ENCODE data around the gene LINGO1.

The LINGO1 gene

GRCh38 chr15:77633134-77633912, 611 bp upstream of the LINGO1 start:
- in situ Hi-C loops (cut with MboI; ENCODE audit: low sequenced_read_pairs): no loop called here

DNA sequence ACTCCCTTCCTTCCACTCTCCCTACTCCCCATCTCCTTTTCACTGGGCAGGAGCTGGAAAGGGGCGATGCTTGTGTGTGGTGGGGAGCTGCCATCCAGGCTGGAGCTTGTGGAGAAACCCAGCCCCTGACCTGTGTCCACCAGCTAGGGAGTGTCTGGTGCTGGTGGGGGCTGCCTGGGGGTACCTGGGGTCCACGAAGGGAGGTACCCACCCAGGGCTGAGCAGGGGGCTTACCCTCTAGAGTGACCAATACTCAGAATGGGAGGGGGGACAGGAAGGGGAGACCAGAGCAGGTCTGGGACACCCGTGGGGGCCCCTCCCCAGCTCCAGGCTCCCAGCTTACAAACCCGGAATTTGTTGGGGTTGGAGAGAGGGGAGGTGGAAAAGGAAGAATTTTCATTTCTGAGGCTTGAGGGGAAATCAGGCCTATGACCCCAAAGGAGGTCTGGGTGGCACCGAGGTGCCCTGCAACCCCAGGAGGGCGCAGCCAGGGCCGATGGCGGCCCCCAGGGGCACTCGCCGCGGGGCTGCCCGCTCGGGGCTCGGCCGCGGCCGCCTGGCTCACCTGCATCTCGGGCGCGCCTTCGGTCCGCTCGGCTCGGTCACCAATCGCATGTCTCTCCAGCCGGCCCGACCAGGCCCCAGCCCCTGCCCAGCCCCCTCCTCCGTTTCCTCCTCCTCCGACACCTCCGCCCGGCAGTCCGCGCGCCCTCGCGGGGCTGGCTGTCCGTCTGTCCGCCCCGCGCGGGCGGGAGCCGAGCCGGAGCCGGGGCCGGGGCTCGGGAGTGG, 773 bp downstream of the LINGO1 start:
- in situ Hi-C loops (cut with MboI; ENCODE audit: low sequenced_read_pairs): no loop called here

GRCh38 chr15:77630956-77631744, 1.6 kb downstream of the LINGO1 start:
- in situ Hi-C loops (cut with MboI; ENCODE audit: low sequenced_read_pairs): no loop called here

GRCh38 chr15:77630056-77630455, 2.7 kb downstream of the LINGO1 start:
- in situ Hi-C loops (cut with MboI; ENCODE audit: low sequenced_read_pairs): no loop called here

- in situ Hi-C loops (cut with MboI; ENCODE audit: low sequenced_read_pairs): no loop called here
Measured at GRCh38 chr15:77629070-77630030, 3.4 kb downstream of the LINGO1 start.

- in situ Hi-C loops (cut with MboI; ENCODE audit: low sequenced_read_pairs): no loop called here
Measured at GRCh38 chr15:77628010-77628409, 4.7 kb downstream of the LINGO1 start.

- in situ Hi-C loops (cut with MboI; ENCODE audit: low sequenced_read_pairs): no loop called here
Measured at GRCh38 chr15:77627581-77627980, 5.1 kb downstream of the LINGO1 start.

GRCh38 chr15:77627067-77627466, 5.6 kb downstream of the LINGO1 start:
- in situ Hi-C loops (cut with MboI; ENCODE audit: low sequenced_read_pairs): no loop called here

DNA sequence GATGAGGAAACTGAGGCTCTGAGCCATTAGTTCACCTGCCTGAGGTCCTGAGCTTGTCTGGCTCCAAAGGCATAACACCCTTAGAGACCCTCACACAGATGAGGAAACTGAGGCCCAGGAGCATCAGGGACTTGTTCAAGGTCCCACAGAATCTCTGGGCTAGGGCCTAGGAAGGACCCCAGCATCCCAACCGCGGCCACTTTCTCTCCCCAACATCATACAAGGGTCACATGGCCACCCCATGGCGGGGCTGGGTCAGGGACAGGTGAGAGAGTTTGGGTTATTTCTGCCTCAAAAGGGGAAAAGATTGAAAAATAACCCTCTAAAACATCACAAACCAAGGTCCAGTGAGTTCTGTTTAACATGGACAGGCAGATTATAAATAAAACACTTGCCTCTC, 6.7 kb downstream of the LINGO1 start:
- in situ Hi-C loops (cut with MboI; ENCODE audit: low sequenced_read_pairs): no loop called here

DNA sequence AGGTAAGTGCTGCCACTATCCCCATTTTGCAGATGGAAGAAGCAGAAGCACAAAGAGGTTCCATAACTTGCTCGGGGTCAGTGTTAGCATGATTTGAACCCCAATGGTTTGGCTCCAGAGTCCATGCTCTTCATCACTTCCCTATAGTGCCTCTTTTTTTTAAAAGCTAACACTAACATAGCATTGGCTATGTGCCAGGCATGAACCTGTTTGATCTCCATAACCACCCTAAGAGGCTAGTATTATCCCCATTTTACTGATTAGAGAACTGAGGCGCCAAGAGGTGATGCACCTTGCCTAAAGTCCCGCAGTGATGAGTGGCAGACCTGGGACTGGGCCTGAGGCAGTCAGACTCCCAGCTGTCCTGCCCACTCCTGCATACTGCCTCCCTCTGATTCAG, 7.3 kb downstream of the LINGO1 start:
- in situ Hi-C loops (cut with MboI; ENCODE audit: low sequenced_read_pairs): no loop called here

DNA sequence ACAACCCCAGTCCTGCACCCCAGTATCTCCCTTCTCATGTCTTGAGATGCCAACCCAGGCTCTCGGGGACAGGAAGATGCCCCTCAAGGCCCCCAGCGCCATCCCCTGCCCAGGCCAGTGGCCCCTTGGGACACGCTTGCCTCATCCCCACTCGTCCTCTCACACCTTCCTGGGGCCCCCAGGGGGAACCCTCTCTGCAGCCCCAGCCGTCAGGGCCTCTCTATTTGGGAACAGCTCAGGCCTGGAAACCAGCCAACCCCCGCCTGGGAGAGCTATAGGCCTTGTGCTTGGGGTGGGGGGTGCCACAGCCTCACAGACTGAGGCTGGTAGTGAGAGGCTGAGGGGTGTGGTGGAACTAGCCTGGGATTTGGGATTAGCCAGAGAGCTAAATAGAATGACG, 7.8 kb downstream of the LINGO1 start:
- in situ Hi-C loops (cut with MboI; ENCODE audit: low sequenced_read_pairs): no loop called here

- in situ Hi-C loops (cut with MboI; ENCODE audit: low sequenced_read_pairs): no loop called here
Measured at GRCh38 chr15:77623755-77624524, 8.8 kb downstream of the LINGO1 start.

GRCh38 chr15:77622934-77623754, 9.6 kb downstream of the LINGO1 start:
- in situ Hi-C loops (cut with MboI; ENCODE audit: low sequenced_read_pairs): no loop called here

DNA sequence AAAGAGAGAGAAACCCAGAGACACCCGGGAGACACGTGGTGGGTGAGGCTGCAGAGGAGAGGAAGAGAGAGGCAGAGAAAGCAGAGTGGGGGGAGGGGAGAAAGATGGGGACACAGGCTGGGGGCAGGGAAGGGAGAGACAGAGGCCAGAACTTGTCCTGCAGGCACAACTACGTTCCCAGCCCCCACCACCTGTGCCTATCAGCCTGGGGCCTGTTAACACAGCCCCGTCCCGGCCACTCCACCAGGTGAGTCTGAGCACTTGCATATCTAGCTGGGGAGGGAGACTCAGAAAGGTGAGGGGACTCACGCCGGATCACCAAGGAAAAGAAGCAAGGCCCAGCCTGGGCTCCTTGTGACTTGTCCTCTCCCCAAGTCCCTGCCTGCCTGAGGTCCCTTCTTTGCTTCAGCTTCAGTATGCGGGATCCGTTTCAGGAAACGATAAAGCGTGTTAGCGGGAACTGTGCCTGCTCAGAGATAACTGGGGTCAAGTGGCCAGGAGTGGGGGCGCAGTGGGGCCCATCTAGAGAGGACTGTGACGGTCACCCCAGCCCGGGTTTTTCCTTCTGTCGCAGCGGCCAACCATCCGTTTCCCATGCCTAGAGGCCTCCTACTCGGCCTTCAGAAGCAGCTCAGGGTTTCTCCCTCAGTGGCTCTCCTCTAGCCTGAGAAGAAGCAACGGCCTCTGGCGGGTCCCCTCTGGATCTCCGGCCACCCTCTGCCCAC, 10.3 kb downstream of the LINGO1 start:
- in situ Hi-C loops (cut with MboI; ENCODE audit: low sequenced_read_pairs): no loop called here

DNA sequence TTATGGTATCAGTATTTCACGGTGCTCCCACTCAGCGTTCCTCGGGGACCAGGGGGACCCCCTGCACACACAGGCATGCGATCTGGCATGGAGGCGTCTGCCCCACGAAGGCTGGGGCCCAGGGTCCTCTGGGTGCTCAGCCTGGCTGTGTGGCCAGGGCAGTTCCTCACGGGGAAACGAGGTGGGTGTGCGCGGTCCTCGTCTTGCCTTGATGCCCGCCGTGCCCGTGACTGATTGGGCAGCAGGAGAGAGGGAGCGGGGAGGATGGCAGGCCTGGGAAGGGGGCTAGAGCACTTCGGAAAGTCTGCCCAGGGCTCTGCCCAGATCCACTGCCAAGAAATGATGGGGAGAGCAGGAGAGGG, 10.9 kb downstream of the LINGO1 start:
- in situ Hi-C loops (cut with MboI; ENCODE audit: low sequenced_read_pairs): no loop called here

GRCh38 chr15:77620960-77621647, 11.6 kb downstream of the LINGO1 start:
- in situ Hi-C loops (cut with MboI; ENCODE audit: low sequenced_read_pairs): no loop called here

DNA sequence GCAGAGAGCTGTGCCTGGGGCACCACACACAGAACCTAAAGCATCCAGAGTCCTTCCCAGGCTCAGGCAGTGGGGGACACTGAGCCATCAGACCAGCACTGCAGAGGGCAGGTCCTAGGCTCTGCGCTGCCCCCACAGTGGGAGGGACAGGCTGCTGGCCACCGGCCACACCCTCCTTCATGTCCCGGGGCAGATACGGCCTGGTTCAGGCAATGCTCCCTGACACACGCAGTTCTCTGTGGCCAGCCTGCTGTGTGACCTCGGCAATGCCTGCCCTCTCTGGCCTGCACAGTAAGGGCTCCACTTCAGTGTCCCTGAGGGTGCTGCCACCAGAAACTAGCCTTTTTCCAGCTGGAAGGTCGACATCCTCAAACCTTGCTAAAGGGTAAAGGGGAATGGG, 12.4 kb downstream of the LINGO1 start:
- in situ Hi-C loops (cut with MboI; ENCODE audit: low sequenced_read_pairs): no loop called here

GRCh38 chr15:77619883-77620282, 12.8 kb downstream of the LINGO1 start:
- in situ Hi-C loops (cut with MboI; ENCODE audit: low sequenced_read_pairs): no loop called here

All from HL-60/S4 treated with retinoic acid at 250 ng/mL for 4 days and 3 days (cell line).